ENCODE data around the gene PHLPP1.
"Not testable (repeated sequence)": the region's sequence is repeated elsewhere in the genome, so short reads cannot be mapped to it uniquely, and the experiment has no call there.

Gene PHLPP1

DNA sequence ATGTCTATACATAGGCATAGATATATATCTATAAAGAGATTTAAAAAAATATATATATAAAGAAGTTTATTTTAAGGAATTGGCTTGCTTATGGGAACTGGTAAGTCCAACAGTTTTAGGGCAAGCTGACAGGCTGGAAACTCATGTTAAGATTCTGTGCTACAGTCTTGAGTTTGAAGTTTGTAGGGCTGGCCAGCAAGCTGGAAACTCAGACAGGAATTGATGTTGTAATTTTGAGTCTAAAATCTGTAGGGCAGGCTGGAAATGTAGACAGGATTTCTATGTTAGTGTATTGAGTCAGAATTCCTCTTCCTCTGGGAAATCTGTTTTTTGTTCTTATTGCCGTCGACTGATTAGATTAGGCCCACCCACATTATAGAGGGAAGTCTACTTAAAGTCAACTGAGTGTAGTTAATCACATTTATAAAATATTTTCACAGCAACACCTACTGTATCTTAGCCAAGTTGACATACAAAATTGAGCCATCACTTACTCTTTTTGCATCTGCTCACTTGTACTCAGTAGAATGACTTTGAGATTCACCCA, 60.8 kb downstream of the PHLPP1 start:
- DNase-seq = no peak

DNA sequence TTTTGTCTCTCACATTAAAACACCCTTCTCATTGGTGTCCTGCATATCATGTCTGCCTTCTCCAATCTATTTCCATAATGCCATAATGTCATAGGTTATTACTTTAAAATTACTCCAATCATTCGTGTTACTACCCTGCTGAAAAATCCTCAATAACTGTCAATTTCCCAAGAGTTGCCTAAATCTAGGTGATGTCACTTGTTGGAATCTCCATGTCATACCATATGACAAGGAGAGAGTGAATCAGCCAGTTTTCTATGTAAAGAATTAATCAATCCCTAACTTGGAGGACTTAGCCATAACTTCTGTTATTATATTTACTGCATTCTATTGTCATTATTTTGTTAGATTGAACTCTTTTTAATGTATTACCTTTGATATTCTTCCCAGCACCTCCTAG, 62.5 kb downstream of the PHLPP1 start:
- DNase-seq = no peak

DNA sequence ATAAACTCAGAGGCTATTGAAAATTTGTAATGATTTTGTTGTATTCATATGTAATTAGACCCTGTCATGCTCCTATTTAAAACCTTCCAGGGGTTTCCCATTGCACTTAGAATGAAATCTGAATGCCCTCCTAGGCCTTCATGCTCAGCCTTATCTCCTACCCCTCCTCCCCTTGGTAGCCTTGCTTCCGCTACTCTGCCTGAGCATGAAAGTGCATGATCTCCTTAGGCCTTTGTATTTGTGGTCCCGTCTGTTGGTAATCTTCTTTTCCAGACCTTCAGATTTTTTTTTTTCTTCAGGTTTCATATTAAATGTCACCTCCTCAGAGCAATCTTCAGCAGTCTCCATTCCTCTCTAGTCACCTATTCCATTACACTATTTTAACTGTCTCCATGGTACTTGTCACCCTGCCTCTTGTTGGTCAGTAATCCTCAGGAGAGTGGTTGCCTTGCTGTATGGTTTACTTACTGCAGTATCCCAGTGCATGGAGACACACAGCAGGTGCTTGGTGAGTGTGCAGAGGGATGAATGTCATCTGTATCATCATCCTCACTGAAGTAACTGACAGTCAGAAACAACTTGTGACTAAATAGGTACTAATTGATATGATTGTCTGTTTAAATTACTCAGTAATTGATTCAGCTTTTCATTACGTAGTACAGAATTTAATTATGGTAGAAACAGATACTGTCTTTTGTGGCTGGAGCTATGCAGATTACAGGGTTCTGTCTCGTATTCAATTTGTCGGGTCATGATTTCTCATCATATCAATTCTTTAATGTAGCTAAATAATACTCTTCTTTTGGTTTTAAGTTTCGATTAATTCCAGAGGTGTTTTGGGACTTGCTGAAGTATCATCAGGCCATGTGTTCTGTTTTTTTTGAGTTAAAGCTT, 63.9 kb downstream of the PHLPP1 start:
- DNase-seq = no peak

DNA sequence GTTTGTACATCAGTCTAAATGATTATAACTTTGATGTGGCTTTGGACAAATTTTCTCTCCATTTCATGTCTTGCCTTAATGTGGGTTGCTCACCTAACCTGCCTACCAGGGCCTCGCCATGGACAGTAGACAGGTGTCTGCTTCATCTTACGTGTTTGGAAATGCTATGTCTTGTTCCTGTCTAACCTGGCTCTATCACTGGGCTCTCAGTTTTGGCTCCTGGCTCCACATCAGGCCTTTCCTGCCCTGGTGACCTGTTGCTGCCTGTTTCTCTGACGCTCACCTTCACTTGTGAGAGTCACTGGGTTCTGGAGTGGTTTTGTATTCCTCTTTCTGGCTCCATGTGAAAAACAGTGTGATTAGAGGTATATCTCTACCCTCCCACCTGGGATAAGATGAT, 65.9 kb downstream of the PHLPP1 start:
- no peak for DNase-seq

DNA sequence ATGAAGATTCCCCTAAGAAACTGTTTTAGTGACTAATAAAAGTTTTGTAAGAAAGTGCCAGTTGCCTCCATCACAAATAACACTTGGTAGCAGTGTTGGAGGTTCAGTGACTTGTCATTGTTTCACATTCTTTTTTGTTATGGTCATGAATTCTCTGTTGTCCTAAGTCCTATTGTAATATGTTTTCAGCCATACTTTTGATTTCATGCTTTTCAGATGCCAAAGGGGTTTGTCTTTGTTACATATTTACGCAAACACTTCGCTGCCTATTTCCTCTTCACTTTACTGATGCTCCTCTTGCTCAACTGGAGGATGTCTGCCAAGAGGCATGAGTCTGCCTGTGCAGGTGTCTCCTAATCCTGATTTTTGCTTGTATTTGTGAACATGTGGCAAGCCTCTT, 66.6 kb downstream of the PHLPP1 start:
- DNase-seq = no peak

DNA sequence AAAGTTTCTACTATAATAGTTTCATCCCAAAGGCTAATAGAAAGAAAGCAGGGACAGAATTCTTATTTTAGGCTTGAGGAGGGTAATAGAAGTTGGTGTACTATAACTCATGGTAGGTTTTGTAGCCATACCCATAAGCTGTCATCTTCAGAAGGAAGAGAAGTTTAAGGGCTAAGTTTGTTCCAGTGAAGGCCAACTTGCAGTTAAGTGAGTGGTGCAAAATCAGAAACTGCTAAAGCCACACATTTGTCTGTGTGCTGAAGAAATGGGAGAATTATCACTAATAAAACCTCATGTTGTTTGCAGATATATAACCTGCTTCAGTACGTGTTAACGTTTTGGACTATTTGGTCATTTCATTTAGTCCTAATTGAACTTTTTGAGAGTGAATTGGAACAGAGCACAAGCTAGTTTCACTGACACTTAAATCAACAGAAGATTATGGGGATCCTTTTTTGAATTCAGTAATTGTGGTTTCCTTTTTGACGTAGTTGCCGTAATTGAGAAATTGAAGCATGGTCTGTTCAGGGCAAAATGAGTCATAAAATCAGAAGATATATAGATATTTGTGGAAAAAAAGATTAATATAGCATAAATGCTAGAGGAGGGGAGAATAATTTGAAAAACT, 69.1 kb downstream of the PHLPP1 start:
- DNase-seq = no peak

DNA sequence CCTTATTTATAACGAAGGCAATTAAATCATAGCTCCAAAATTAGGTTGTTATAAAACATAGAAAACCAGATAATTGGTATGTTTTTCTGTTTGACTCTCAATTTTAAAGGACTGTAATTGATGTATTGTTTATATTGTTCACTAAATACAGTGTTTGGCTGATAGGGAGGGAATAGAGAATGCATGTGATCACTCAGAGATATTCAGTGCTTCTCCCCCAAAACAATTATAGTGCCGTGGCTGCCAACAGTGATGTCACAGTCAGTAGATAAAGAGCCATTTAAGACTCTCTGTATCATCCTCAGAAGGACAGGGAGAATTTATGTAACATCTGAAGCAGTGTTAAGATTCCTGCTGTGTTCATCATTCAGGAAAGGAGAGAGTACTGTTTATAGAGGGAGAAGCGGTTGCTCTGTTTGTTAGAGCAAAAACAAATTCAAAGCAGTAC, 69.6 kb downstream of the PHLPP1 start:
- peak; percentile 18 for DNase-seq

DNA sequence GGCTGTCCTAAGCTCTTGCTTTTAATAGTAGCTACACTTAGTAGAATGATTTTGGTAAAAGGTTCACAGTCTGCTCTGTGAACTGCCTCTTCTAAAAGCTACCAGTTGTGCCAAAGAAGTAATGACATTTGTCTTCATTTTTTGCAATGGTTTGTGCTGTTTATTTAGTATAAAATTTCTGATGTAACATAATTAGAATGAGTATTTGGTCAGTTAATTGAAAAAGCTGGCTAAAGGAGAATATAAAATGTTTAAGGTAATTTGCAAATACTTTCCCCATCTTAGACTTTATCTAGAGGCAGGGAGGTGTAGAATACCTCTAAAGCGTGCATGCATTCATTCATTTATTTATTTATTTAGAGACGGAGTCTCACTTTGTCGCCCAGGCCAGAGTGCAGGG, 71.3 kb downstream of the PHLPP1 start:
- no peak for DNase-seq

DNA sequence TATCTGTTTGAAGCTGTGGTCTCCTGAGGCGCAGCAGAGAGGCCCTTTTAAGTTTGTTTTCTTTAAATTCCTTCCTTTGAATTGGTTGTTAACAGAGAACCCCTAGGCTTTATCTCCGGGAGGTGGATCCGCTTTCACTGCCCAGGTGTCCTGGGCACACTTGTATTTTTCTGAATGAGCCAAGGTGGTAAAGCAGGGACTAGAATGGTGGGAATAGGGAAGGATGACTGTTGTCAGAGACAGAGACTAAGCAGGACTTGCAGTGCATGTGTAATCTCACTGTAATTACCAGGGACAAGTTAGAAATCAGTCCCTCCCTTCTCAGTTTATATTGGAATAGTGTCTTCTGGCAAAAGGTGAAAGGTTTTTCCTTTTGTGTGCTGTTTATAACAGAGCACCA, 72.8 kb downstream of the PHLPP1 start:
- DNase-seq = no peak

DNA sequence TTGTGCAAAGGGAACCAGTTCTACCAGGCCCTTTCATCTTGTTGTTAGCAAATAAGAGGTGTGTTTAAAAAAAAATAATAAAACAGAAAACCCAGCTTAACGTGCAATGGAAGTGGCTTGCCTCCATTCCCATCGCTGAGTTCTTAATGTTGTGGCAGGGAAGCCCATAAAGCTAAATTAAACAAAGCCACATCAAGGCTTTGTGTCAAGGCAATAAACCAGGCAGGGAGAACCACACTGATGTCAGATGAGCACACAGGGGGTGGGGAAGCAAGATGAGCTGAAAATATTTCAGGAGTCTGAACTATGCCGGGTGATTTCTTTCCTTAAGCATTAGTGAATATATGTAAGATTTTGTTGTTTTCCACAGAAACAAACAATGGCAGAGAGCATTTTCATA, 73.5 kb downstream of the PHLPP1 start:
- no peak for DNase-seq

DNA sequence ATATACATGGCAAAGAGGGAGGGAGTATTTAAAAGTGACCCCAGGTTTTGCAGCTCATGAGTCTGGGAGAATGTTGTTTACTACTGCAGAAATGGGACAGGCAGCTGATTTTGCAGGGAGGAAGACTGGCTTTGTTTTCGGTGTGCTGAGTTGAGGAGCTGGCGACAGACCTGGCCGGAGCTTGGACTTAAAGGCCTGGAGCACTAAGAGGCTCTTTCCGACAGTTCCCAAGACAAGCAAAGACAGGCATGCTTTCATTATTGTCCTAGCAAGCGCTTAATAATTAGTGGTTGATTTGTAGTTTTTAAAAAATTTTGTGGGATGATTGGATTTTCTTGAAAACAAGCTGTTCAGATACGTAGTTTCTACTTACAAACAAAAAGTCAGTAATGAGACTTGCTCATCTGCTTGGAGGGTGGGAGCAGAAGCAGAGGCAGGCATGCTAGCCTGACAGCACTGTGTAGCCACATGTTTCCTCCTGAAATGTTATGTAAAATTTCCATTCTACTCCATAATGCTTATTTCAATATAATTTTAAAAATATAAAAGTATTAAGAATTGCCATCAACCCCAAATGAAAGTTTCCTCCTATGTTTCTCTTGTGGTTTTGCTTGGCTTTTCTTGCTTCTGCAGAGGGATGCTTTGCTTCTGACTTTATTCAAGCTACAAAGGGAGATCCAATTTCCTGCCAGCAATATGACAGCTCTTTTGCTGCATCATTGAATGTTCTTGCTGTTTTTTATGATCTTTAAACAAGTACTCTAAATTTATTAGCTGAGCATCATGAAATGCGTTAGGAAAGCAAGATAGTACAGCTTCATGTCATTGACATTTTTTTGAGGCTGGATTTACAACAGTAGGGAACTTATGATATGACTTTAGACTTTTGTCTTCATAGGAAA, 75.8 kb downstream of the PHLPP1 start:
- no peak for DNase-seq

DNA sequence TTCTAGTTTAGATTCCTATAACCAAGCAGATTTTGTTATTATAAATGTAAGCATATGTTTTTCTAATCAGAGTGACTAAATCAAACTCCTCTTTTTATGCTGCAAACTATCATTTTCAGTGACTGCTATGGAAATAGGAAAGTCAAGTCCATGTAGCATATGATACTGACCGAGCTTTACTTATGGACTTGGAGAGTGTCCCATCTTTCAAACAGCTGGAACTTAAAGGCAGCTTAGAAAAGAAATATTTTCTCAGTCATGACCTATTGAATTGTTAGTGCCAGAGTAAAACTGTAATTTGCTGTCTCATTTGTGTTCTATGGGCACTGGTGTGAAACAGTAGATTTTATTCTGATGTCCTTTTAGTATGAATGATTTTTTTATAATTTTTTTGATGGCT, 76.7 kb downstream of the PHLPP1 start:
- DNase-seq = no peak

DNA sequence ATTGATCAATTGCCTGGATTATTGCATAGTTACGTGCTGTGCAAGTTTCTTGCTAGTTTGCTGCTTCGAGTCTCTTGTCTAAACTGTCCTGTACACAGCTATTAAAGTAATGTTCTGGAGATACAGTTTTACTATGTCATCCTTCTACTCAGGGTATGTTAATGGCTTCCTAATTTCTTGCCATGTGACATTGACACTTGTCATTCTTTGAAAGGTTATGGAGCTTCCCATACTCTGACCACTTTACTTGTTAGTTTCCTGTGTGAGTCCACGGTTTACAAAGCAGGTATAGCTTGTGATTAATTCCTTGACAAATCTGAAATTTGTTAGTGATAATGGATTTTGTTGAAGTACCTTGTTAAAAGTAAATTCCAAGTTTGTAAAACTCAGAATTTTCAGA, 80.5 kb downstream of the PHLPP1 start:
- no peak for DNase-seq

DNA sequence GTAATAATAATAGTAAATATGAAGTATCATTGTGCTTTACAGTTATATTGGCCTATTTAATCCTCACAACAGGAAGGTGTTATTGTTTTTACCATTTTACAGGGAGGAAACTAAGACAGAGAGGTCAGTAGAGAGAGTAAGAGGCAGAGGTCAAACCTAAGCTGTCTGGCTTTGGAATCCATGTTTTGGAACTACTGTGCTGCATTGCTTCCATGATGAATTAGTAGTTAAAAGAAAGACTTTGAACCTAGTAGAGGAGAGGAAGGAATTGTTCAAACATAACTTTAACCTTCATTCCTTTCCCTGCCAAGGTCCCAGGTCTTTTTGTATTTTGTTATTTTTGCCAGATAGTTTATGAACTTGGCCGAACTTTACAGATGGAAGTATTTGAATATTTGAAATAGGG, 80.9 kb downstream of the PHLPP1 start:
- DNase-seq = no peak

DNA sequence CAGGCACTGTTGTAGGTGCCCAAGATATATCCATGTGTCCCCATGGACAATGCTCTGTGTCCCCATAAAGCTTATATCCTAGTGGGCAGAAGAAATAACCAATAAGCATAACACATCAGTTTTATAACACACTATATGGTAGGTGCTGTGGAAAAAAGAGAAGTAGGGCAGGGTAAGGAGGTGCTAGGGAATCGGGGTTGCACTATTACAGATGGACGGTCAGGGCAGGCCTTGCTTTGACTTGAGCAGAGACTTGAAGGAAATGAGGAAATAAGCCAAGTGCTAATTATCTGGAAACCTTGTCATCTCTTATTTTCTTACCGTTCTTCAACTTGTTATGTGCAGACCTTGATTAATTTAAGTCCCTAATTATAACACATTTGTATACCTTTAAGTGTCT, 82.0 kb downstream of the PHLPP1 start:
- no peak for DNase-seq

DNA sequence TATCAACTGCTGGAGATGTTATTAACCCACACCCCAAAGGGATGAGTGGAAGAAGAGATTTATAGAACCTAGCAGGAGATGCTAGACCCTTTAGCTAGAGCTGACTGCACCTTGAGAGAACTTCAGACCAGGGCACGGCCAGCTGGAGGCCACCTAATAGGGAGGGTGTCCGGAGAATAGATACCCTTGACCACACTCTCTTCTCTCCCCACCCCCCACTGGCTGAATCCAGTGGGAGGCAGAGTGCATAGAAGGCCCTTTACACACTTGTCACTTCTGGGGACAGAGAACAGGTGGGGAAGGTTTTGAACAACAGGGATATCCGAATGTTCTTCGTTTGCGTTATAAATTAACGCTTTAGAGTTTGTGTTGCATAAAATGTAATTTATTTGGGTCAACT, 84.6 kb downstream of the PHLPP1 start:
- DNase-seq = no peak

DNA sequence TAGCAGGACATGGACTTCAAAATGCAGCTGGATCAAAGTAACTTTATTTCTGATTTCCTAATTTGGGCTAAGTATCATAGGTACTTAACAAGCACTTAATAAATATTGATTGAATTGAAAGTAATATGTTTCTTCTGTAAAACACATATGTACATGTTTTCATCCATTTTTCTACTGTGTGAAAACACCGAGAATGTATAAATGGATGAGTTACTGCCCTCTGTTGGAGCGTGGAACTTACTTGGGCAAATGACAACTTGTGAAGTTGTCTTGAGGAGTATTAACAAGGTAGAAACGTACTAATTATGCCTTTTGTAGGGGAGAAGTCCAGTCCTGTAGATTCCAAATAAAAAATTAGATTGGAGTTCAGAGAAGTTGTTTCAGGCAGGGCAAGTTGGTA, 87.2 kb downstream of the PHLPP1 start:
- no peak for DNase-seq

DNA sequence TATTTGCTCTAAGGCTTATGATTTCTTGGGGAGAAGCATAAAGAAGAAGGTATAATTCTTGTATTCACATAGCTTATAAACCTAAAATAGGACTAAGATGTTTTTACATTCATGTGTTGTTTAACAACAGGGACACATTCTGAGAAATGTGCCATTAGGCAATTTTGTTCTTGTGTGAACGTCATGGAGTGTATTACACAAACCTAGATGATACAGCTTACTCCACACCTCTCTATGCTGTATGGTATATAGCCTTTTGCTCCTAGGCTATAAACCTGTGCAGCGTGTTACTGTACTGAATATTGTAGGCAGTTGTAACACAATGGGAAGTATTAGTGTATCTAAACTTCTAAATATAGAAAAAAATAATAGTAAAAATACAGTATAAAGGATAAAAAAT, 92.1 kb downstream of the PHLPP1 start:
- no peak for DNase-seq

DNA sequence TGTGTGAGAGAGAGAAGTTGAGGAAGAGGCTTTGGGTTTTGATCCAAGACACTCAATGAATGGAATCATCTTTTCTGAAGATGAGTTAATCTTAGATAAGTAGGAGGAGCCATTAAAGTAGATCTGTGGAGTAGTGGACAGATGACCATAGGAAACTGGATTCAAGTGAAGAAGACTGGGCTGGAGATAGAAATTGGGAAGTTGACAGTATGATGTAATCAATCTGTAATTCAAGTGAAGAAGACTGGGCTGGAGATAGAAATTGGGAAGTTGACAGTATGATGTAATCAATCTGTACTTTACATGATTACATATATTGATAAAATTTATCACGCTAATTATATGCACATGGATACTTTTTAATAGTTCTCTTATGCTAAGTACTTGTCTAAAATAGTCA, 92.8 kb downstream of the PHLPP1 start:
- DNase-seq = no peak

DNA sequence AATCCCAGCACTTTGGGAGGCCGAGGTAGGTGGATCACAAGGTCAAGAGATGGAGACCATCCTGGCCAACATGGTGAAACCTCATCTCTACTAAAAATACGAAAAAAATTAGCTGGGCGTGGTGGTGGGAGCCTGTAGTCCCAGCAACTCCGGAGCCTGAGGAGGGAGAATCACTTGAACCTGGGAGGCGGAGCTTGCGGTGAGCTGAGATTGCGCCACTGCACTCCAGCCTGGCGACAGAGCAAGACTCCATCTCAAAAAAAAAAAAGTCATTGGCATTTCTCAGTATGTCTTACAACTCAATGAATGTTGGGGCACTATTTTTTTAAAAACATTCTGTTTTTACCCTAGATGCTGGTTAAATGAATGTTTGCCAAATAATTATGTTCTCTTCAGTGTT, 94.1 kb downstream of the PHLPP1 start:
- not testable (repeated sequence) for DNase-seq

DNA sequence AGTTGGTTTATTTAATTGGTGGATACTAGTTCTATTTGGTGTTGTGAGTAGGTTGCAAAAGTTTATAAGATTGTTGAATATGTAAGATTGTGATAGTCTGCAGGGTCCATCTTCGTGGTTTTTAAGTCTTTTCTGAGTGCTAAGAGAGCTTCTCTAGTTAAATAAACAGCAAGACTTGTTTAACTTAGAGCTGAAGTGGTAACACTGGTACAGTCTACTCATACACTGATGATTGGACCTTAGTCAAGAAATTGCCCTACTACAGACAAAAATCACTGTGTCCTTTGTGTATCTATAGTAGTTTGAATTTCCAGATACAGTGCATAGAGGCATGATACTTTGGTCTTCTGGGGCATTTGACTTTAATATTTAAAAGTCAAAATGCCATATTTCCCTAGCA, 94.6 kb downstream of the PHLPP1 start:
- no peak for DNase-seq

DNA sequence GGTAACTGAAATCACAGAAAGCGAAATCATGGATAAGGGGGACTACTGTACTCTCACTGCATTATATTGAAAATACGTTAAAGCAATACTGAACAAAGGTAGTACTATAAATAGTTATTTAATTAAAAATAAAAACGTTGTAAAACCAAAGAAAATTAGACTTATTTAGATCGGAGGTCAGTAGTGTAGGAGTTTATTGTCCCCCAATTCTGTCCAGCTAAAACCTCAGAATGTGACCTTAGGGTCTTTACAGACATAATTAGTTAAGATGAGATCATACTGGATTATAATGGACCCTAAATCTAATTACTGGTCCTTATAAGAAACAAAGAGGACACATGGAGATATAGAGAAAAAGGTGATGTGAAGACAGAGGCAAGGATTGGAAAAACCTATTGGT, 95.3 kb downstream of the PHLPP1 start:
- no peak for DNase-seq

DNA sequence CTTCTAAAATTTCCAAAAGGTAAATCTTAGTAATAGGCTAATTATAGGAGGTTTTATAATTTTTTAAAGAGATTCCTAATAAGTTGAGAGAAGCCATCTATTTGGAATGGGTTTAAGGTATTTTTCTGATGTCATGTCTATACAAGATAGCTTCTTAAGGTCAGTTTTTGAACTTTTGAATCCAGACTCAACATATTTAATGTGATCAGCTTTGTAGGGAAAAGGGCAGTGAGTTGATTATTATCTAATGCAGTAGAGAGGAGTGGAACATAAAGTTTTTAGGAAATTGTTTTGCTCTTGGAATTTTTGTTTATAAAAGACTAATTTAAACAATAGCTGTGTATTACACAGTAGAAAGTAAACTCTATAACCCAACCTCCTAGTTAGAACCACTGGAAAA, 96.3 kb downstream of the PHLPP1 start:
- no peak for DNase-seq
